NB4 (cell line): ENCODE data around the gene METRNL.

ENCODE experiments used
- DNase-seq: peaks from one replicate; pipeline ENCODE4 v3.0.0; 2010; ENCODE audit warnings: low read depth
- H3K4me3 ChIP-seq: one replicate; pipeline ENCODE4 v1.5.1; 2011; ENCODE audit warnings: mild to moderate bottlenecking, low read depth, low read length, moderate library complexity
- CTCF ChIP-seq: IDR thresholded peaks from one replicate; pipeline ENCODE4 v1.5.1; 2012; ENCODE audit warnings: low read depth, low read length
- MYC ChIP-seq: IDR thresholded peaks from 2 replicates; pipeline ENCODE4 v1.6.1; 2011; ENCODE audit warnings: low read depth, low read length
- POLR2A ChIP-seq: IDR thresholded peaks from 2 replicates; pipeline ENCODE4 v1.6.1; 2011; ENCODE audit warnings: mild to moderate bottlenecking; ENCODE audit not compliant: insufficient read length; ENCODE audit errors: extremely low read depth
- TF ChIP-seq, protein P1 (sequence below): IDR thresholded peaks from 2 replicates; pipeline ENCODE4 v1.6.1; 2011; ENCODE audit warnings: low read depth, low read length

Gene METRNL

GRCh38 chr17:83056583-83057396 lies 22.6 kb upstream of the METRNL start:
- no peak for TF ChIP-seq MYC
- DNase-seq = no peak
- H3K4me3 ChIP-seq = no peak overlapping the region

- no peak overlapping the region for H3K4me3 ChIP-seq
- TF ChIP-seq MYC (no peak), CTCF (no peak), POLR2A (no peak)
- TF ChIP-seq, protein P1, sequence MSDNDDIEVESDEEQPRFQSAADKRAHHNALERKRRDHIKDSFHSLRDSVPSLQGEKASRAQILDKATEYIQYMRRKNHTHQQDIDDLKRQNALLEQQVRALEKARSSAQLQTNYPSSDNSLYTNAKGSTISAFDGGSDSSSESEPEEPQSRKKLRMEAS = no peak
- no peak for DNase-seq
Observed at GRCh38 chr17:83057397-83057761, 22.0 kb upstream of the METRNL start.

DNA sequence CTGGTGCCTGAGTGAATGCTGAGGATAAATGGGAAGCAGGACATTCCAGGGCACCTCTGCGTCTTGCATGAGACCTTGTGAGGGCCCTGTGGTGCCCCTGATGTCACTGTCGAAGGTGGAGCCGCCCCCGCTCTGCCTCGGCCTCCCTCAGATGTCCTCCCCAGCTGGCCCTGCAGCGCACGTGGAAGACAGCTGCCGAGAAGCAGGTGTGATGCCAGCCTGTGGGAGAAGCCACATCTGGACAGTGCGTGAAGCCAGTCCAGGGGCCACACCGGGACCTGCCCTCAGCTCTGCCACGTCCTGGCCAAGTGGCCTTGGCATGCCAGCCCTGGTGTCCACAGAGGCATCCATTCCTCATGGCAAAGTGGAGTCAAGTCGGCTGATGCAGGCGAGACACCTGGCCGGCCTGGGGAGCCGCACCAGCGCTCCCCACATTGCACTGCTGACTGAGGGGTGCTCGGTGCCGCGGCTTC lies 21.6 kb upstream of the METRNL start:
- no peak overlapping the region for H3K4me3 ChIP-seq
- DNase-seq = no peak
- no peak for TF ChIP-seq CTCF
- TF ChIP-seq MYC = no peak
- TF ChIP-seq, protein P1 = no peak
- TF ChIP-seq POLR2A = no peak

- TF ChIP-seq, protein P1 = no peak
- no peak for TF ChIP-seq MYC
- TF ChIP-seq CTCF = no peak
- TF ChIP-seq POLR2A = no peak
- H3K4me3 ChIP-seq = no peak overlapping the region
- no peak for DNase-seq
Observed at GRCh38 chr17:83058266-83058798, 21.1 kb upstream of the METRNL start.

GRCh38 chr17:83061586-83061985 lies 17.8 kb upstream of the METRNL start:
- no peak for TF ChIP-seq POLR2A
- no peak for TF ChIP-seq MYC
- TF ChIP-seq, protein P1 = no peak
- TF ChIP-seq CTCF = no peak
- H3K4me3 ChIP-seq = no peak overlapping the region
- no peak for DNase-seq

DNA sequence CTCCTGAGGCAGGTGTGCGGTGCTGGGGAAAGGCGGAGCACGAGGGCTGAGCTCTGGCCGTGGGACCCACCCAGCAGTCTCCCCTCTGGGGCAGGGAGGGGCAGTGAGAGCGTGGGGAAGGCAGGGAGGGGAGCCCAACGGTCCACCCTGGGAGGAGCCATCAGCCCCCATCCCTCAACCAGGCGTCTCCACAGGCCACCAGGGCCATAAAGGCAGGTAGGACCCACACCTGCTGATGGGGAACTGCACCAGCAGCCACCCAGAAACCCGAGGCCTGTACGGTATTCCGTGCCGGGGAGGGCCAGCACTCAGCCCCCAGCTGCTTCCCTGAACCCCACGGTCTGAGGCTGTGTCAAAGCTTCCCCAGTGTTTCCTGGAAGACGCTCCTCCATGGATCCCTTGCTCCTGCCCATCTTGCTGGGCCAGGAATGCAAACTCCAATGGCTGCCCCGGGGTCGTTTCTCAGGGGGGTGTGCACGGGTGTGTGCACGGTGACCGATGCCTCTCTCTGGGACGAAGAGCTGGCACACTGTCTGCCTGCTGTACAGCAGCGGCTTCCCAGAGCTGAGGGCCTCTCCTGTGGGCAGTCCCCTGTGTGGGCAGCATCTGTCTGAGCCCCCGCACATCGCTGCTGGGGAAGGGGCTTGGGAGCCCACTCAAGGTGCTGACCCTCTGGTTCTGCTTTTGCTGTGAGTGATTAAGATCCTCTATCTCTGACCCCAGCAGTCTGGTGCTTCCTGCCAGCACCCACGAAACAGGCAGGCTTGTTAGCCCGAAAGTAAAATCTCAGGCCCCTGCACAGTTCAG lies 17.2 kb upstream of the METRNL start:
- no peak overlapping the region for H3K4me3 ChIP-seq
- DNase-seq = no peak
- TF ChIP-seq MYC (no peak), POLR2A (no peak), CTCF (no peak)
- TF ChIP-seq, protein P1 = no peak
